Kasumi-1 (cell line): ENCODE data around the gene C4BPB.

Experiments
- DNase-seq, 2 experiments: peaks; one replicate each; lab custom pipeline; 2025; lab: John Stamatoyannopoulos, UW

Gene C4BPB

GRCh38 chr1:207085887-207086286 lies 2.8 kb upstream of the C4BPB start:
- DNase-seq = no peak

- DNase-seq = no peak
Measured at GRCh38 chr1:207088161-207088560, 499 bp upstream of the C4BPB start.

DNA sequence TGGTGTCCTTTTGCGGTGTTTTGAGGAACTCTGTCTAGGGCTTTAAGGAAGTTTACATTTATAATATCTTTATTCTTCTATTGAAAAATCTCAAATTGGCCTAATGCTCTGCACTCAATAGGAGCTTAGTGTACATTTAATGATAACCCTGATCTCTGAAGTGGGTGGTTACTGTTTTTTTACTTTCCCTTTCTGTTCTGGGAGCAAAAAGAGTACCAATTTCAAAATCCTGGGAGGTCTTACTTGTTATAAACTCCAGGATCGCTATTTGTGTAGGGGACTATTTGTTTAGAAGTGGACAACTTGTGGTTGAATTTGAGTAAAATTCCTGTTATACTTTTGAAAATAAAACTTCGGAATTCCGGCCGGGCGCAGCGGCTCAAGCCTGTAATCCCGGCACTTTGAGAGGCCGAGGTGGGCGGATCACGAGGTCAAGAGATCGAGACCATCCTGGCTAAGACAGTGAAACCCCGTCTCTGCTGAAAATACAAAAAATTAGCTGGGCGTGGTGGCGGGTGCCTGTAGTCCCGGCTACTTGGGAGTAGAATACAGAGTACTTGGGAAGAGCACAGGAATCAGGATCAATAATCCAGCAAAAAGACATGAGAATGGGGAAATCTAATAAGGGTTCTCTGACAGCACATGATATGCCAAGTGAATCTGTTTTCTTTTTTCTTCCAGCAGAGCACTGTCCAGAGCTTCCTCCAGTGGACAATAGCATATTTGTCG lies 1.1 kb downstream of the C4BPB start:
- no peak for DNase-seq

DNA sequence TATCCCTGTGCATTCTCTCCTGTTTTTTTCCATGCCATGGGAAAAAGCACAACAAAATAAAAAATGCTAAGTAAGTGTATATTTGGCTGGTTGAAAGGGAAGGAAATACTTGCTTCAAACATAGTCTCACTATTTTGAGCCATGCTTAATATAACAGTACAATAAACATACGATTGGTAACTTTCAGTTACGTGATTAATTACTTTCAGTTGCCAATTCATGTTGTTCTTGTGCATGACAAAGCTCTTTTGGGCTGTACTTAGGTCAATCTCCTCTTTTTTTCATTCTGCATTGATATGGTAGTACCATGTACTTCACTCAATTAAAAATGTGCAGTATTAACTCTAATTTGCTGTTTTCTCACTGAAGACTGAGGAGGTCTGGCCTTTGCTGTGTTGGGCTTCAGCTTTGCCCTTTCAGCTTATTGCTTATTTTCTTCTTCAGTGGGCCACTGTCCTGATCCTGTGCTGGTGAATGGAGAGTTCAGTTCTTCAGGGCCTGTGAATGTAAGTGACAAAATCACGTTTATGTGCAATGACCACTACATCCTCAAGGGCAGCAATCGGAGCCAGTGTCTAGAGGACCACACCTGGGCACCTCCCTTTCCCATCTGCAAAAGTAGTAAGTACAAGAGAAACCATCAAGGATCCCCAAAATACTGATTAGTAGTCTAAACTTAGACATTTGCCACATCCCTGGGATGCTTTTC lies 2.7 kb downstream of the C4BPB start:
- no peak for DNase-seq

DNA sequence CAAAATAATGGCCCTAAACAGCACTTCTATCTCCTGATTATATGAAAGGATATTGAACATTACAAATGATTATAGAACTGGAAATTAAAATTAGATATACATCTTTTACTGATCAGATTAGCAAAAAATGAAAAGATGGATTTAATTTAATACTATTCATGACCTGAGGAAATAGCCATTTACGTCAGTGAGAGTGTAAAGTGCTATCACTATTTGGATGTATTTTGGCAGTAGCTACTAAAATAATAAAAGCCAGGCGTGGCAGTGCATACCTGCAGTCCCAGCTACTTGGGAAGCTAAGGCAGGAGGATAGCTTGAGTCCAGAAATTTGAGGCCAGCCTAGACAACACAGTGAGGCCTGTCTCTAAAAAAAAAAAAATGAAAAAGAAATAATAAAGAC lies 5.3 kb downstream of the C4BPB start:
- DNase-seq = no peak

GRCh38 chr1:207097871-207098324 lies 9.2 kb downstream of the C4BPB start:
- DNase-seq = no peak

DNA sequence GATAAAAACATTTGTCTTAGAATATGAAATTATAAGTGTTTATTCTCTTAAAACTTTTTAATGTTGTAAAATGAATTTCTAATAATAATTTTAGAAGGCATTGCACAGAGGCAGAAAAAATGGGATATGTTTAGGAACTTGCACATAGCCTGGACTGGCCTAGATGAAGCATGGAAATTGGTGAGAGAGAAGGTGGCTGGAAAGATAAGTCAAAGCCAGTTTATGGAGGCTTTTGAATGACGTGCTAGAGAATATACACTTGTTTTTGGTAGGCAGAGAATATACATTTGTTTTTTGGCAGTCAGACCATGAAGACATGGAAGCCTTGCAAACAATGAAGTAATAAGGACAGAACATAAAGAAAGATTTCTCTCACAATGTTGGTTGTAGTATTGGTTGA lies 13.1 kb downstream of the C4BPB start:
- DNase-seq = no peak

GRCh38 chr1:207102146-207102545 lies 13.5 kb downstream of the C4BPB start:
- DNase-seq = no peak

- no peak for DNase-seq
Measured at GRCh38 chr1:207102659-207103058, 14.0 kb downstream of the C4BPB start.

DNA sequence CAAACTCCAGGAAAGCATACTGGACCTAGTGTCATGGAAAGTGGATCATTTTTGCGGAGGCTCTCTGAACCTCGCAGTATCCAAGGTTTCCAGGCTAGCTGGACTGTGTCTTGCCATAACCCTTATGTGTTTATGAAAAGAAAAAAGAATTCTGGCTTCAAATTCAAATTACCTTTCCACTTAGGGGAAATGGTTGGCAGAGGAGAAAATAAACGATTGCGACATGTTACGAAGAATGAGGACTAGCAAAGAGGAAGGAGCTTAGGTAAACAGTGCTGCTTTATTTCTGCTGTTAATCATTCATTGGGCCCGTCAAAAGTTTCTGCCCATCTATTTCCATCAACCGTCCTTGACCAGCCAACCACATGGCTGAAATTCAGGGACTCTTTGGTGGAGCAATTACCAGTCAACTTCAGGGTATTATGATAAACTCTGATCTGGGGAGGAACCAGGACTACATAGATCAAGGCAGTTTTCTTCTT lies 15.3 kb downstream of the C4BPB start, which contains the start of gene C4BPA:
TSS of gene C4BPA (plus strand) at position 342 of the 482 bp plus-strand sequence. CDS start 8,793 bp downstream, outside the sequence.
- no peak for DNase-seq

DNA sequence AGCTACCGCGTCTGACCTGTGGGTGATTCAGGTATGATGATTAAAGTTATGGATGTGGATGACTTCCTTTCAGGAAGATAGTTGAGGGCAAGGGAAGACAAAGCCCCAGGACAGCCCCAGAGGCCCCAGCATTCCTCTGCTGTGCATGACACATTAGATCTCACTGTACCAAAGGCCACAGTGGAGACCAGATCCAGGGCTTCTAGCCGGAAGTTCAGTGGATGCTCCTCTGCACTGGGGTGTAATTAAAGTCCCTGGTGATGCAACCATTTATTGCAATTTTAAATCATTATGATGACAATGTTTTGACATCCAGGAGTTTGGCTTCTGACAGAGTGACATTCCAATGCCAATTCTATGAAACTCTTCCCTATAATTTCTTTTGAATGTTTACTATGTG lies 20.3 kb downstream of the C4BPB start:
- no peak for DNase-seq

GRCh38 chr1:207112616-207113296 lies 24.1 kb downstream of the C4BPB start:
- DNase-seq = no peak

- no peak for DNase-seq
Measured at GRCh38 chr1:207115269-207115668, 26.6 kb downstream of the C4BPB start.

- DNase-seq = no peak
Measured at GRCh38 chr1:207124389-207124788, 35.7 kb downstream of the C4BPB start.

- no peak for DNase-seq
Measured at GRCh38 chr1:207128336-207128921, 39.8 kb downstream of the C4BPB start.

GRCh38 chr1:207129053-207129452 lies 40.4 kb downstream of the C4BPB start:
- DNase-seq = peak in 1 of 2 experiments; percentile 2

DNA sequence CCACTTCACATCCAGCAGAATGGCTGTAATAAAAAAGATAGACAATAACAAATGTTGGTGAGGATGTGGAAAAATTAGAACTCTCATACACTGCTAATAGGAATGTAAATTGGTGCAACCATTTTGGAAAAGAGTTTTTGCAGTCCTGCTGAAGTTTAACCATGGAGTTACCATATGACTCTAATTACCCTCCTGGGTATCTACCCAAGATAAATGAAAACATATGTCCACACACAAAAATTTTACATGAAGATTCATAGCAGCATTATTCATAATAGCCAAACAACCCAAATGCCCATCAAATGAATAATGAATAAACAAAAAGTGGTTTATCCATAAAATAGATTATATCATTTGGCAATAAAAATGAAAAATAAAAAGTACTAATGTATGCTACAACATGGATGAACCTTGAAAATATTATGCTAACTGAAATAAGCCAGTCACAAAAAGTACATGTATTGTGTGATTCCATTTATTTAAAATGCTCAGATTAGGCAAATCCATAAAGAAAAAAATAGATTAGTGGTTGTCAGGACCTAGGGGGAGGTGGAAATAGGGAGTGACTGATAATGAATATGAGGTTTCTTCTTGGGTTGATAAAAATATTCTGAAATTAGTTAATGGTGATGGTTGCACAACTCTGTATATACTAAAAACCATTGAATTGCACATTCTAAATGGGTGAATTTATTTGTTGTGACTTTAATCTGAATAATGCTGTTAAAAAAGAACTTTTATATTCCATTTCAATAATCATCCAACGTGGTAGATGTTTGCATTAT lies 41.8 kb downstream of the C4BPB start:
- DNase-seq = no peak

DNA sequence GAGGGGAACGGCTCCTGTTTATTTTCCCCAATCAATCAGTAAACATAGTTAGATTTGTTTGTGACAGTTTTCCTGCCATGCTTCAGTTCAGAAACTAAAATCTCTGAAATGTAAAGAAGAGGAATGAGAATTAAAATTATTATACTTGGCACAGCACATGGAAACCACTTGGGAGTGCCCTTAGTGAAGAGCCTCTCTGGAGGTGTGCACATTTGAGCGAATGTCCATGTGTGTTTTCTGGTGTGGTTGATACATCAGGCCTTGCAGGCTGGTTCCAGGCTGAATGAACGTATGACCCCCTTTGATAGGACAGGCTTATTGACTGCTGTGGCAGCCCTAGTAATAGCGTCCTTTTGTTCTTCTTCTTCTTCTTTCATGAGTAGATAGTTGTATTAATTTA lies 42.5 kb downstream of the C4BPB start:
- DNase-seq = no peak

DNA sequence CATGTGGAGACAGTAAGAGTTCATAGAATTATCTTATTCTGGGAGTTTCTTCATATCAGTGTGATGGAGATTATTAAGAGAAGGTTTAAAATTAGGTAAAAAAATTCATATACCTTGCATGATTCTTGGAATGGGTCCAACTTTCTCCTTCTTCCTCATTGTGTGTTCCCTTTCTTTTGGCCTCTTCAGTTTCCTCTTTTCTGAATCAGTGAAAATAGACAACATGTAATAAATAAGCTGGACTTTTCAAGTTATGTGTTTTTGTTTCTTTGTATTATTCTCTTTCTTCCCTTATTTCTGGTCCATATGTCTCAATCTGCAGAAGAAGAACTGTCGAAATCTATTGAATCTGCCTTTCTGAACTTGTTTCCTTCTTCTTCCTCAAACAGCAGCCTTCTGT lies 45.9 kb downstream of the C4BPB start:
- peak; percentile 41 for DNase-seq

- DNase-seq = no peak
Measured at GRCh38 chr1:207139616-207140015, 51.0 kb downstream of the C4BPB start.

DNA sequence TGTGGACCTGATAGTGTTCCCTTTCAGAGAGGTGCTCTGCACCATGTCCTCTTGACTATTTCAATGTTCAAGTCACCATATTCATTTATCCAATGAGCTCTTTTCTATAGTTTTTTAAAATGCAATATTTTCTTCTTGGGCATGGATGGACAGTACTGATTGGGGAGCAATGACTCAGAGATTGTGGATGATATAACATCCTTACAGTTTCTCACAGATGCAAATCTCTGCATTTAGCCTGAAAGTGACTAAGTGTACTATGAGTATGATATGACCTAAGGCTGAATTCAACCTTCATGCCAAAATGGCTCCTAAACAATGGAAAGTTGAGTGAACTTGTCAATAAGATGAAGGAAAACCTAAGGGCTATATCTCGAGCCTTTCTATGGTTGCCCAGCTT lies 51.9 kb downstream of the C4BPB start:
- DNase-seq = no peak
